Endodermal cell (in vitro differentiated cells): ENCODE measurements around the gene MTRFR. TPM values are rescaled to one million over a fixed set of nuclear protein-coding genes. Genes with fewer than 3 reads are reported as not detected.

Source experiments
- DNase-seq: peaks from one replicate; pipeline ENCODE4 v3.0.0-alpha.2; 2017
- H3K27ac ChIP-seq: 2 replicates; pipeline ENCODE4 v1.5.1; 2013; ENCODE audit warnings: mild to moderate bottlenecking, low read depth, low read length, moderate library complexity
- H3K27me3 ChIP-seq: 2 replicates; pipeline ENCODE4 v1.6.1; 2013; ENCODE audit warnings: mild to moderate bottlenecking, low read length, moderate library complexity; ENCODE audit not compliant: insufficient read depth, control insufficient read depth, poor library complexity, severe bottlenecking
- H3K36me3 ChIP-seq: 2 replicates; pipeline ENCODE4 v1.7.0; 2013; ENCODE audit warnings: mild to moderate bottlenecking, low read length, moderate library complexity; ENCODE audit not compliant: control insufficient read depth, insufficient read depth
- H3K4me1 ChIP-seq: one replicate; pipeline ENCODE4 v1.7.0; 2013; ENCODE audit warnings: low read length; ENCODE audit not compliant: control insufficient read depth, insufficient read depth
- H3K4me3 ChIP-seq: 2 replicates; pipeline ENCODE4 v1.5.1; 2013; ENCODE audit warnings: mild to moderate bottlenecking, low read length, moderate library complexity
- H3K9ac ChIP-seq: 2 replicates; pipeline ENCODE4 v1.6.1; 2013; ENCODE audit warnings: mild to moderate bottlenecking, low read length, moderate library complexity; ENCODE audit not compliant: poor library complexity, severe bottlenecking; ENCODE audit errors: extremely low read depth
- H3K9me3 ChIP-seq: 2 replicates; pipeline ENCODE4 v1.6.1; 2013; ENCODE audit warnings: mild to moderate bottlenecking, low read length, moderate library complexity; ENCODE audit not compliant: control insufficient read depth
- H3K27ac Mint-ChIP-seq: 2 replicates; pipeline ENCODE4 v1.8.0; 2020; ENCODE audit warnings: mixed read lengths
- H3K27me3 Mint-ChIP-seq: 2 replicates; pipeline ENCODE4 v1.8.0; 2021; ENCODE audit warnings: mild to moderate bottlenecking, mixed read lengths; ENCODE audit not compliant: insufficient read depth
- H3K36me3 Mint-ChIP-seq: 2 replicates; pipeline ENCODE4 v1.8.0; 2020; ENCODE audit warnings: low read depth, mixed read lengths
- H3K4me1 Mint-ChIP-seq: 2 replicates; pipeline ENCODE4 v1.8.0; 2020; ENCODE audit warnings: mixed read lengths
- H3K4me3 Mint-ChIP-seq: 2 replicates; pipeline ENCODE4 v1.8.0; 2020; ENCODE audit warnings: mild to moderate bottlenecking, moderate library complexity, mixed read lengths
- H3K9me3 Mint-ChIP-seq: 2 replicates; pipeline ENCODE4 v1.8.0; 2020; ENCODE audit warnings: mild to moderate bottlenecking, mixed read lengths
- WGBS, 2 experiments: methylation state at CpG; one replicate each; pipeline versions ENCODE4 v1.1.5 to v1.1.7; 2013; ENCODE audit warnings: missing lambda C conversion rate in 2 of 2, mixed read lengths in 1 of 2; ENCODE audit not compliant: insufficient coverage in 1 of 2, insufficient read length in 1 of 2; 5-methylcytosine and 5-hydroxymethylcytosine counted together
- total RNA-seq, 2 donors: library from RNA; stranded (reverse); fragmentation: NEBNext Ultra II Directional in 1 of 2; extraction: Animal tissue kit (Norgen Biotek cat#: 25700) in 1 of 2; gene quantifications; 2 replicates in 1 of 2; 3 replicates in 1 of 2; pipeline ENCODE4 v1.2.1, GENCODE V29; 2021
- TF ChIP-seq, protein P1 (sequence below): fragments of 200-600 bp; sonication (generic); conservative IDR thresholded peaks from 2 replicates; pipeline ENCODE4 v1.5.0; 2021; ENCODE audit warnings: antibody characterized with exemption, mild to moderate bottlenecking

MTRFR gene
- total RNA-seq, 2 donors from 2014 or later = 16.2 to 19.3 TPM

DNA sequence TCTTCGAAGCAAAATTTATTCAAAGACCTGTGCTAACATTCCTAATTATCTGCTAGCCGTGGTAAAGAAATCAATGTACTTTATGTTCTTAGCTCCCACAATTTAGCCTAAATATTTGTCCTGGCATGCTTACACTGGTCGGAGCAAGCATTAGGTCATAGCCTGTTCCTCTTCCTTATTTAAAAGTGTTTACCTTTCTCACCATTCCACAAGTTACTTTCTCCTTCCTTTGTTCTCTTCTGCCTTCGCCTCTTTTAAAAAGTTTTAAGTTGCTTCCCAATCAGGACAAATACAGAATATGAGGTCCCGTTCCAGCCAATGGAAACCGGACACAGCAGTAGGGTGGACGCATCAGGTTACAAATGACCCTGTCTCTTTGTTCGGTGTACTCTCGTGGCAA is 26.8 kb downstream of the MTRFR start:
- peaks cover 6% of the 10 kb centered on the region for H3K4me1 Mint-ChIP-seq
- Histone ChIP-seq H3K27ac (no peak overlapping the region), H3K9me3 (peaks cover 10% of the 10 kb centered on the region), H3K4me3 (no peak overlapping the region), H3K4me1 (no peaks in the 10 kb centered on the region), H3K36me3 (peaks cover 78% of the 10 kb centered on the region), H3K27me3 (no peaks in the 10 kb centered on the region), H3K9ac (no peak overlapping the region)
- TF ChIP-seq, protein P1, sequence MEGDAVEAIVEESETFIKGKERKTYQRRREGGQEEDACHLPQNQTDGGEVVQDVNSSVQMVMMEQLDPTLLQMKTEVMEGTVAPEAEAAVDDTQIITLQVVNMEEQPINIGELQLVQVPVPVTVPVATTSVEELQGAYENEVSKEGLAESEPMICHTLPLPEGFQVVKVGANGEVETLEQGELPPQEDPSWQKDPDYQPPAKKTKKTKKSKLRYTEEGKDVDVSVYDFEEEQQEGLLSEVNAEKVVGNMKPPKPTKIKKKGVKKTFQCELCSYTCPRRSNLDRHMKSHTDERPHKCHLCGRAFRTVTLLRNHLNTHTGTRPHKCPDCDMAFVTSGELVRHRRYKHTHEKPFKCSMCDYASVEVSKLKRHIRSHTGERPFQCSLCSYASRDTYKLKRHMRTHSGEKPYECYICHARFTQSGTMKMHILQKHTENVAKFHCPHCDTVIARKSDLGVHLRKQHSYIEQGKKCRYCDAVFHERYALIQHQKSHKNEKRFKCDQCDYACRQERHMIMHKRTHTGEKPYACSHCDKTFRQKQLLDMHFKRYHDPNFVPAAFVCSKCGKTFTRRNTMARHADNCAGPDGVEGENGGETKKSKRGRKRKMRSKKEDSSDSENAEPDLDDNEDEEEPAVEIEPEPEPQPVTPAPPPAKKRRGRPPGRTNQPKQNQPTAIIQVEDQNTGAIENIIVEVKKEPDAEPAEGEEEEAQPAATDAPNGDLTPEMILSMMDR = no peak
- peaks cover 79% of the 10 kb centered on the region for H3K36me3 Mint-ChIP-seq
- no peak for DNase-seq
- WGBS, 2 experiments = 82 to 85% methylated on average over 9 of the region's 9 CpGs
- no peaks in the 10 kb centered on the region for H3K27me3 Mint-ChIP-seq
- no peak overlapping the region for H3K4me3 Mint-ChIP-seq
- peak overlapping the region; percentile 56 for H3K27ac Mint-ChIP-seq
- no peaks in the 10 kb centered on the region for H3K9me3 Mint-ChIP-seq

DNA sequence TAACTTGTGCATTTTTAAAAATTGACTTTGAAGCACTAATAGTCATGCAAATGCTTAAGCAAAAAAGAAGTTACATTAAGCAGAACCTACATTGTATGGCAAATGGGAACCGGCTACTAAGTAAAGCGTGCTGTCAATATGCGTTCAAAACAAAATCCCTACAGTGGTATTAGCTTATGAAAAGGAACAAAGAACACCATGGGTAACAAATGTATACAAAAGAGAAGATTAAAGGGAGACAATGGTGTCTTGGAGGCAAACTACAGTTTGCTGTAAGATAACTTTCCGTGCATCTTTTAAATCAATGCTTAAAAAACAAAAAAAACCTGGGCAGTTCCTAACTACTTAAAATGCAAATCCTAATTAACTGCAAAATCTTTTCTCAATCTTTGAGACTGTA is 28.0 kb downstream of the MTRFR start:
- H3K4me3 Mint-ChIP-seq = no peak overlapping the region

DNA sequence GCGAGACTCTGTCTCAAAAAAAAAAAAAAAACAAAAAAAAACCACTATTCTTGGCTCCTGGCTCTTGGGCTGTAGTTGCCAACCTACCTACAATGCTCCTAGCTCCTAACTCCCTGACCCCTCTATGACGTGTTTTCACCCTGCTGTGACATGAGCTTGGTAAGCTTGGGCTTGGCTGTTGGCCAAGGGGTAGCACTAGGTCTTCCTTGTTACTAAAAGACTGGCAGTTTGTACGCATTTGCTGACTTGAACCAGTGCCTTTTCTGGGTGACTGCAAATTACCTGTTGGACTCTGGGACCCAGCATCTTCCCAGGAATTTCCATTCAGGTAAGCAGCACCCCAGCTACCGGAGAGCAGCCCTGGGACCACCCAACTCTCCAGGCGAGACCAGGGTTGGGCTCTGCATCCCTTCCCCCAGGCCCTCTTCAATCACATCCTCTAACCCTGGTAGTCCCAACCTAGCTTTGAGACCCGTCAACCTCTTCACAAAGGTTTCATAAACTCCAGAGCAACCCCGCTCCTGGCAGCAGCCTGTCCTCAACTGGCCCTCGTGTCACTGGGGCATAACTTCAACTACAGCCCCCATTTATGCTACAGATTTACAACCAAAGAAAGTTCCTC is 30.1 kb downstream of the MTRFR start:
- Mint-ChIP-seq H3K27ac (no peak overlapping the region), H3K27me3 (no peaks in the 10 kb centered on the region), H3K9me3 (no peaks in the 10 kb centered on the region), H3K4me1 (peaks cover 6% of the 10 kb centered on the region), H3K4me3 (no peak overlapping the region), H3K36me3 (peaks cover 75% of the 10 kb centered on the region)
- DNase-seq = no peak
- Histone ChIP-seq H3K4me3 (no peak overlapping the region), H3K27ac (no peak overlapping the region), H3K27me3 (no peaks in the 10 kb centered on the region), H3K9ac (no peak overlapping the region), H3K9me3 (peaks cover 10% of the 10 kb centered on the region), H3K36me3 (peaks cover 69% of the 10 kb centered on the region), H3K4me1 (no peaks in the 10 kb centered on the region)
- 93 to 97% methylated on average over 4 to 8 of the region's 8 CpGs for WGBS, 2 experiments
- TF ChIP-seq, protein P1 = no peak

More for the DNA sequence above, 28.0 kb downstream of the MTRFR start:
- H3K4me1 Mint-ChIP-seq = peaks cover 6% of the 10 kb centered on the region
- peaks cover 78% of the 10 kb centered on the region for H3K36me3 Mint-ChIP-seq
- no peaks in the 10 kb centered on the region for H3K27me3 Mint-ChIP-seq
- H3K4me3 ChIP-seq = no peak overlapping the region
- H3K27ac Mint-ChIP-seq = no peak overlapping the region
- H3K9ac ChIP-seq = no peak overlapping the region
- H3K27ac ChIP-seq = no peak overlapping the region
- H3K27me3 ChIP-seq = no peaks in the 10 kb centered on the region
- TF ChIP-seq, protein P1 = no peak
- DNase-seq = no peak
- H3K9me3 Mint-ChIP-seq = no peaks in the 10 kb centered on the region
- peaks cover 69% of the 10 kb centered on the region for H3K36me3 ChIP-seq
- H3K4me1 ChIP-seq = no peaks in the 10 kb centered on the region
- 91 to 93% methylated on average over 4 of the region's 4 CpGs for WGBS, 2 experiments
- H3K9me3 ChIP-seq = peaks cover 10% of the 10 kb centered on the region
